Colonic mucosa (tissue), 4 donors: Measurements from ENCODE around the gene PHACTR1. TPM values are rescaled to one million over a fixed set of nuclear protein-coding genes. Genes with fewer than 3 reads are reported as not detected.

Experiments used
- DNase-seq: peaks from one replicate; pipeline ENCODE4 v3.0.0-alpha.2; 2020
- H3K27ac ChIP-seq: fragments of 200-600 bp; one replicate; pipeline ENCODE4 v1.8.0; 2021
- H3K27me3 ChIP-seq: fragments of 200-600 bp; one replicate; pipeline ENCODE4 v1.8.0; 2021
- H3K36me3 ChIP-seq: fragments of 200-600 bp; one replicate; pipeline ENCODE4 v1.8.0; 2021
- H3K4me1 ChIP-seq: fragments of 200-600 bp; one replicate; pipeline ENCODE4 v1.8.0; 2021; ENCODE audit warnings: mild to moderate bottlenecking
- H3K4me3 ChIP-seq: fragments of 200-600 bp; one replicate; pipeline ENCODE4 v1.8.0; 2021
- H3K9ac ChIP-seq, 2 donors: one replicate each; pipeline ENCODE4 v1.7.0; 2013; ENCODE audit warnings: control low read depth in 2 of 2, low read depth in 2 of 2, low read length in 2 of 2
- H3K9me3 ChIP-seq: fragments of 200-600 bp; one replicate; pipeline ENCODE4 v1.8.0; 2021
- intact Hi-C: fragments of 100-400 bp; cut with DNase I; formaldehyde crosslinking; loops from one replicate; pipeline ENCODE4 v1.14.1; 2022
- total RNA-seq, 2 donors: library from RNA; stranded (reverse); fragmentation: NEBNext Ultra II Directional in 1 of 2; extraction: Animal tissue kit (Norgen Biotek cat#: 25700) in 1 of 2; gene quantifications; one replicate each; pipeline ENCODE4 v1.2.1, GENCODE V29; 2021
- TF ChIP-seq, protein P1 (sequence below): fragments of 200-600 bp; IDR thresholded peaks from one replicate; pipeline ENCODE4 v1.8.0; 2022; ENCODE audit warnings: antibody characterized with exemption, mild to moderate bottlenecking
- donor health status: healthy.
- donor health status: DM: no; HTN: no; CAD: no.
- donor health status: DM: no; HTN: no; CAD: no.

The PHACTR1 gene
- total RNA-seq, 2 donors from 2014 or later: 1.7 to 2.2 TPM

DNA sequence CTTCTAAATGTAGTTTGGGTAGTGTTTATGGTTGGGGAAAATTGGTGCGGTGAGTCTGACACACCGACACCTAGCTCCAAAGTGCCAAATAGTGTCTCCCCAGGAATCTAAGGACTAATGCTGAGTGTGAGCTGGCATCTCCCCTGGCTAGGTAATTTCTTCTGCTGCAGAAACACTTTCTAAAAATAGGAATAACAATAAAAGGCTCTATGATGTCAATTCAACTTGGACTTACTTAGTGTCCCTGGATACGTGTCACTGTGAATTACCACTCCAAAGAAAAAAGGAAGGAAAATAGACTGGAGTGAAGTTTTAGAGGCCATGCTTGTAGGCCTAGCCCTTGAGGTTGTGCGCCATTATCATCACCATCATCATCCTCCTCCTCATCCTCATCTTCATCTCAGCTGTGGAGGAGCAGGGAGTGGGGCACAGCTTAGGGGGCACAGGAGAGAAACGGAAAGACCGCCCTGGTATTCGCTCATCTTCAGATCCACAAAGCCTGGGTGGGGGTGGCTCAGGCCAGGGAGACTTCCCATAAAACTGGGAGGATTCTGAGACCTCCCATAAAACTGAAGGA, 522.2 kb downstream of the PHACTR1 start:
- Histone ChIP-seq H3K36me3 (no peaks in the 10 kb centered on the region), H3K4me3 (no peak overlapping the region), H3K9ac (no peak overlapping the region), H3K4me1 (no peaks in the 10 kb centered on the region), H3K27me3 (no peaks in the 10 kb centered on the region), H3K9me3 (no peaks in the 10 kb centered on the region), H3K27ac (no peak overlapping the region)
- DNase-seq: no peak
- TF ChIP-seq, protein P1, sequence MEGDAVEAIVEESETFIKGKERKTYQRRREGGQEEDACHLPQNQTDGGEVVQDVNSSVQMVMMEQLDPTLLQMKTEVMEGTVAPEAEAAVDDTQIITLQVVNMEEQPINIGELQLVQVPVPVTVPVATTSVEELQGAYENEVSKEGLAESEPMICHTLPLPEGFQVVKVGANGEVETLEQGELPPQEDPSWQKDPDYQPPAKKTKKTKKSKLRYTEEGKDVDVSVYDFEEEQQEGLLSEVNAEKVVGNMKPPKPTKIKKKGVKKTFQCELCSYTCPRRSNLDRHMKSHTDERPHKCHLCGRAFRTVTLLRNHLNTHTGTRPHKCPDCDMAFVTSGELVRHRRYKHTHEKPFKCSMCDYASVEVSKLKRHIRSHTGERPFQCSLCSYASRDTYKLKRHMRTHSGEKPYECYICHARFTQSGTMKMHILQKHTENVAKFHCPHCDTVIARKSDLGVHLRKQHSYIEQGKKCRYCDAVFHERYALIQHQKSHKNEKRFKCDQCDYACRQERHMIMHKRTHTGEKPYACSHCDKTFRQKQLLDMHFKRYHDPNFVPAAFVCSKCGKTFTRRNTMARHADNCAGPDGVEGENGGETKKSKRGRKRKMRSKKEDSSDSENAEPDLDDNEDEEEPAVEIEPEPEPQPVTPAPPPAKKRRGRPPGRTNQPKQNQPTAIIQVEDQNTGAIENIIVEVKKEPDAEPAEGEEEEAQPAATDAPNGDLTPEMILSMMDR: no peak
- intact Hi-C loops: no loop called here

DNA sequence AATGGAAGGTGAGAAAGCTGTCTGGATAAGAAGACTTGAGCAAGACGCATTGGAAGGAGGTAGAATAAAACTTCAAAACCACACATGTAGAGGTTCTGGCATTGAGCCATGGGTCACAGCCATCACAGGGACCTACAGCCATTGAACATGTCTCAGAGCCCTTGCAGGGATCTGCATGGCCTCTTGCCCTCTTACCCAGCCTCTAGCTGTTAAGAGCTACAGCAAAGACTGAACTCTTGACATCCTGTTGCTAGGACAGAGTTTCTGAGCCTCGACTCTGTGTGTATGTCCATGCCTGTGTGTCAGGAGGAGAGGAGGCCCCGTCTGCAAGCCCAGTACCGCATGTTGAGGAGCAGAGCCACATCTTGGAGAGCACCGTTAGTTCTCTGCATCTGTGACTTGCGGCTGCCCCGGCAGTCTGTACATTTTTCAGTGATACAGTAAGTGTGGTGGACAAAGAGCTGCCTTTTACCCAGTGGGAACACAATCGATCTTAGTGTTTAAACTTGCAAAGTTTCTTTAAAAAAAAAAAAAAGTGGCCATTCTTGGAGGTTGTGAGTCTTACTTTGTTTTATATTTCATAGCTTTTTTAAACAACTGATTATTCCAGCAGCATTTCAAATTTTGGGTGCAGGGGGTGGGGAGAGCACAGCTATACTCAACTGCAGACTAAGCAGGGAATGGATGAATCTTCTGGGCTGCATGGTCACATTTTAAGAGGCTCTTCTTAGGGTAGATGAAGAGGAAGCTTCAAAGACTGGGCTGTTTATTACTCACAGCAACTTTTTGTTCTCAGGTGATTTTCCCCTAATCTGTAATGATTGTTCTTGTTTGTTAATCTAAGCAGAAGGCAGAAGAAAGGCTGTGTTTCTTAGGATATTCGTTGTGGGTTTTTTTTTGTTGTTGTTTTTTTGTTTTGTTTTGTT, 523.2 kb downstream of the PHACTR1 start:
- TF ChIP-seq, protein P1: no peak
- DNase-seq: no peak
- no peak overlapping the region for H3K9ac ChIP-seq
- H3K27ac ChIP-seq: no peak overlapping the region
- intact Hi-C loops: no loop called here
- no peaks in the 10 kb centered on the region for H3K27me3 ChIP-seq
- H3K36me3 ChIP-seq: no peaks in the 10 kb centered on the region
- no peaks in the 10 kb centered on the region for H3K4me1 ChIP-seq
- H3K9me3 ChIP-seq: no peaks in the 10 kb centered on the region
- H3K4me3 ChIP-seq: no peak overlapping the region

DNA sequence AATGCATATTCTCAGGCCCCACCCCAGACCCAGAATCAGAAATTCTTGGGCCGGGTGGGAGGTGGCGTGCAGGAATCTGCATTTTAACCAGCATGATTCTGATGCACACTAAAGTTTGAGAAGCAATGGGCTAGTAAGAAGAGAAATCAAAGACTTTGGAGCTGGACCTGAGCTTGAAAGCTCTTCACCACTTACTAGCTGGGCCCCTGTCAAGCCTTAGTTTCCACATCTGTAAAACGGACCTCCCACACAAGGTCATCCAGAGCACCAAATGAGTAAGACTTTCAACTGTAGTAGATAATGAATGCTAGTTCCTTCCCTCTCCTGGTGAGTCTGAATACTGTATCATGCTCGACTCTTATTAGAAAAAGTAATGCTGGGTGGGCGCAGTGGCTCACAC, 524.8 kb downstream of the PHACTR1 start:
- Histone ChIP-seq H3K4me1 (no peaks in the 10 kb centered on the region), H3K27ac (no peak overlapping the region), H3K27me3 (no peaks in the 10 kb centered on the region), H3K4me3 (no peak overlapping the region), H3K36me3 (no peaks in the 10 kb centered on the region), H3K9ac (no peak overlapping the region), H3K9me3 (no peaks in the 10 kb centered on the region)
- no peak for DNase-seq
- TF ChIP-seq, protein P1: no peak
- intact Hi-C loops: no loop called here

DNA sequence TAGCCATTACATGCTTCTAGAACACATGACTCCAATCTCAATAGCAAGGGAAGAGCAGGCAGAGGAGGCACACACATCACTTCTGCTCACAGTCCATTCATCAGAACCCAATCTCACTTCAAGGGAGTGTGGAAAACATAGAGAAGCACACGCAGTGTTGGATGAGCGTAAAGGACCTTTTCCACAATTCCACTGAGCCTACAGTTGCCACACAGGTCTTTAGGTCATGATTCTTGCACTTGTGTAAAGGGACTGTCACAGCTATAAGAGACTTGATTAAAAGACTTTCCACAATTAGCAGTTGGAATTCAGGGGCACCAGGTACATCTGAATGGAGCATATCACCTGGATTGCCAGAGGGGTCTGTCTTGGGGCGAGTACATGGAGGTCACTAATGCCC, 525.6 kb downstream of the PHACTR1 start:
- H3K27me3 ChIP-seq: no peaks in the 10 kb centered on the region
- H3K9ac ChIP-seq: no peak overlapping the region
- TF ChIP-seq, protein P1: no peak
- no peaks in the 10 kb centered on the region for H3K4me1 ChIP-seq
- H3K4me3 ChIP-seq: no peak overlapping the region
- no peaks in the 10 kb centered on the region for H3K9me3 ChIP-seq
- intact Hi-C loops: no loop called here
- H3K27ac ChIP-seq: no peak overlapping the region
- H3K36me3 ChIP-seq: no peaks in the 10 kb centered on the region
- no peak for DNase-seq

DNA sequence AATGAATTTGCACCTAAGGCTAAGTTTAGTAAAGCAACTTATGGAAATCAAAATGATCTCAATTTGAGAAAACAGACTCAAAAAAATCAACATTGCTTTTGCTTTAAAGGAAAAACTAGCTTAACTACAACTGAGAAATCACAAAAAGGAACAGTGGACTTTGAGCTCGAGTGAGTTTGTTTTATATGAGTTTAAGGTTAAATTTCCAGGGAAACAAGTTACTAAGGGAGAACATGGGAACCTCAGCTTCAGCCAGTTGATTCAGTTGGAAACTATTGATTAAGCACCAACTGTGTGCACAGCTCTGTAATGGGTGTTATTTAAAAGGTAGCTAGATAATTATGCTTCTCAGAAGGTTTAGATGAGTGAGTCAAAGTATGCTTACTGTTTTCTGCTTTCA, 526.0 kb downstream of the PHACTR1 start:
- no peak for DNase-seq
- Histone ChIP-seq H3K36me3 (no peaks in the 10 kb centered on the region), H3K27me3 (no peaks in the 10 kb centered on the region), H3K27ac (no peak overlapping the region), H3K4me1 (no peaks in the 10 kb centered on the region), H3K9me3 (no peaks in the 10 kb centered on the region), H3K4me3 (no peak overlapping the region), H3K9ac (no peak overlapping the region)
- intact Hi-C loops: no loop called here
- TF ChIP-seq, protein P1: no peak
